ENCODE results near the gene ANKS1A.
"Not testable (repeated sequence)": the region's sequence is repeated elsewhere in the genome, so short reads cannot be mapped to it uniquely, and the experiment has no call there.

DNA sequence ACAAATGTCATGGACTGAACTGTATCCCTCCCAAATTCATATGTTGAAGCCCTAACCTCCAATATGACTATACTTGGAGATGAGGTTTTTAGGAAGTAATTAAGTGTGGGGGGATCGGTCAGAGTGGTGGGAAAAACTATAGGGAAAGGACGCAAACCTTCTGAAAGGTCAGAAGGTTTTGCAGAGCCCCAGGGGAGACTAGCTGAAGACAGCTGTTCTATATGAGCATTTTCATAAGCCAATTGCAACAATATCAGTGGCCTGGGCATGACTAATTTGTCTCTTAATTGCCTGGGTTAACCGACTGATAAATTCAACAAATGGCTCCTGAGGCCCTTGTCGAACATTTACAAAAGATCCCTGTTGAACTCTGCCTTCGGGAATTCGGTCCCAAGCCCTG is 217.0 kb downstream of the ANKS1A start:
- not testable (repeated sequence) for TF ChIP-seq CTCF, EZH2, EZH2phosphoT487 (IDR thresholded peaks at IDR 0.05)

Data from neural progenitor cell (in vitro differentiated cells).